Esophagus muscularis mucosa (tissue), 4 donors: ENCODE measurements around the gene MIF. TPM values are rescaled to one million over a fixed set of nuclear protein-coding genes. Genes with fewer than 3 reads are reported as not detected.
A peak's percentile ranks its signal among the peaks of the same experiment; 100 is the strongest.

Experiments used
- DNase-seq: peaks from one replicate; pipeline ENCODE4 v3.0.0-alpha.2; 2017; ENCODE audit errors: extremely low spot score
- H3K27ac ChIP-seq, 4 donors: fragments of 200-600 bp; sonication (generic); replicated peaks in 1 of 4; 1 replicate in 3 of 4; 2 replicates in 1 of 4; pipeline ENCODE4 v1.5.1; 2016 to 2019; ENCODE audit warnings: mild to moderate bottlenecking in 1 of 4
- H3K27me3 ChIP-seq, 4 donors: fragments of 200-600 bp; sonication (generic); one replicate each; pipeline versions ENCODE4 v1.5.1 to v1.6.0; 2016 to 2019
- H3K36me3 ChIP-seq, 4 donors: fragments of 200-600 bp; sonication (generic); one replicate each; pipeline ENCODE4 v1.5.1; 2016 to 2019
- H3K4me1 ChIP-seq, 4 donors: fragments of 200-600 bp; sonication (generic); one replicate each; pipeline ENCODE4 v1.5.1; 2016 to 2019
- H3K4me3 ChIP-seq, 4 donors: fragments of 200-600 bp; sonication (generic); 1 replicate in 2 of 4; 2 replicates in 2 of 4; pipeline ENCODE4 v1.5.1; 2016 to 2019; ENCODE audit warnings: mild to moderate bottlenecking in 4 of 4, moderate library complexity in 1 of 4
- H3K9me3 ChIP-seq, 4 donors: fragments of 200-600 bp; sonication (generic); 1 replicate in 3 of 4; 2 replicates in 1 of 4; pipeline ENCODE4 v1.5.1; 2016 to 2019
- CTCF ChIP-seq, 3 experiments: fragments of 200-600 bp in 2 of 3; fragments of 450-650 bp in 1 of 3; sonication (generic) in 2 of 3; IDR thresholded peaks; one replicate each; pipeline ENCODE4 v1.5.1; 2017 to 2019; ENCODE audit warnings: antibody characterized with exemption in 3 of 3, mild to moderate bottlenecking in 2 of 3, moderate library complexity in 1 of 3
- EP300 ChIP-seq: sonication (generic); formaldehyde crosslinking; IDR thresholded peaks from one replicate; pipeline ENCODE4 v1.6.1; 2017; ENCODE audit warnings: antibody characterized with exemption
- POLR2A ChIP-seq: fragments of 450-650 bp; IDR thresholded peaks from one replicate; pipeline ENCODE4 v1.6.1; 2017; ENCODE audit warnings: antibody characterized with exemption, moderate library complexity, mild to moderate bottlenecking, low read depth
- POLR2AphosphoS5 ChIP-seq, 2 donors: sonication (generic); formaldehyde crosslinking; IDR thresholded peaks; one replicate each; pipeline ENCODE4 v1.6.1; 2017; ENCODE audit warnings: antibody characterized with exemption in 2 of 2
- WGBS: methylation state at CpG from one replicate; pipeline ENCODE4 v1.1.5; 2018; 5-methylcytosine and 5-hydroxymethylcytosine counted together
- intact Hi-C: fragments of 100-400 bp; cut with DNase I; formaldehyde crosslinking; loops from one replicate; pipeline ENCODE4 v1.15.1; 2023
- total RNA-seq, 4 donors: library from RNA; depleted of rRNA; stranded (reverse); fragments of >200 nt; gene quantifications; one replicate each; pipeline versions ENCODE4 v1.1.0 to v1.2.1, GENCODE V29; 2016

MIF gene
- total RNA-seq, 4 donors from 2014 or later = 158 to 372 (median 263) TPM

- Histone ChIP-seq H3K4me3 (no peak overlapping the region), H3K27me3 (no peaks in the 10 kb centered on the region), H3K9me3 (no peaks in the 10 kb centered on the region), H3K27ac (no peak overlapping the region), H3K36me3 (no peaks in the 10 kb centered on the region), H3K4me1 (peaks cover 8 to 20% (median 18%) of the 10 kb centered on the region in 4 donors)
- no peak for DNase-seq
- TF ChIP-seq POLR2A (no peak), CTCF (IDR thresholded peaks at IDR 0.05) (no peak), POLR2AphosphoS5 (IDR thresholded peaks at IDR 0.05) (no peak), EP300 (no peak)
- intact Hi-C loops = no loop called here
- WGBS = 94% methylated on average over 11 of the region's 12 CpGs
Observed at GRCh38 chr22:23911318-23911980, 17.3 kb downstream of the MIF start.

- WGBS = 93% methylated on average over 9 of the region's 9 CpGs
Observed at GRCh38 chr22:23912293-23912903, 18.2 kb downstream of the MIF start.

GRCh38 chr22:23913306-23913660, 19.1 kb downstream of the MIF start:
- H3K36me3 ChIP-seq = peaks cover 0 to 4% (median 0%) of the 10 kb centered on the region in 4 donors
- intact Hi-C loops = no loop called here
- no peaks in the 10 kb centered on the region for H3K27me3 ChIP-seq
- H3K9me3 ChIP-seq = no peaks in the 10 kb centered on the region
- H3K4me3 ChIP-seq = peak overlapping the region; percentile 61 to 66 (median 62)
- TF ChIP-seq POLR2AphosphoS5 (IDR thresholded peaks at IDR 0.05) (no peak), CTCF (IDR thresholded peaks at IDR 0.05) (no peak), POLR2A (no peak), EP300 (no peak)
- WGBS = 0% methylated on average over 1 of the region's 1 CpG
- peaks cover 8 to 20% (median 18%) of the 10 kb centered on the region in 4 donors for H3K4me1 ChIP-seq
- peak overlapping the region; percentile 83 to 91 (median 85) for H3K27ac ChIP-seq
- no peak for DNase-seq

More at GRCh38 chr22:23912293-23912903, 18.2 kb downstream of the MIF start:
- no peak for DNase-seq
- H3K27me3 ChIP-seq = no peaks in the 10 kb centered on the region
- H3K4me3 ChIP-seq = no peak overlapping the region
- TF ChIP-seq POLR2A (no peak), CTCF (IDR thresholded peaks at IDR 0.05) (no peak), EP300 (no peak), POLR2AphosphoS5 (IDR thresholded peaks at IDR 0.05) (no peak)
- H3K9me3 ChIP-seq = no peaks in the 10 kb centered on the region
- peaks cover 0 to 4% (median 0%) of the 10 kb centered on the region in 4 donors for H3K36me3 ChIP-seq
- peaks cover 8 to 20% (median 18%) of the 10 kb centered on the region in 4 donors for H3K4me1 ChIP-seq
- H3K27ac ChIP-seq = no peak overlapping the region
- intact Hi-C loops = no loop called here

GRCh38 chr22:23913661-23914353, 19.6 kb downstream of the MIF start:
- peak; percentile 100 for DNase-seq
- H3K4me1 ChIP-seq = peaks cover 8 to 19% (median 17%) of the 10 kb centered on the region in 4 donors
- TF ChIP-seq POLR2AphosphoS5 (IDR thresholded peaks at IDR 0.05) (peak; percentile 96 to 97), POLR2A (peak; percentile 55), CTCF (IDR thresholded peaks at IDR 0.05) (peak in 1 of 3 experiments; percentile 6), EP300 (no peak)
- WGBS = under 1% methylated on average over 27 of the region's 44 CpGs
- H3K36me3 ChIP-seq = peaks cover 0 to 4% (median 0%) of the 10 kb centered on the region in 4 donors
- H3K27ac ChIP-seq = peak overlapping the region; percentile 83 to 91 (median 85)
- H3K9me3 ChIP-seq = no peaks in the 10 kb centered on the region
- intact Hi-C loops = no loop called here
- peak overlapping the region; percentile 61 to 66 (median 62) for H3K4me3 ChIP-seq
- H3K27me3 ChIP-seq = no peaks in the 10 kb centered on the region
